Fibroblast of the conjunctiva (primary cell): ENCODE results near the gene ZNF618.
A peak's percentile ranks its signal among the peaks of the same experiment; 100 is the strongest.

Source experiments
- DNase-seq: peaks from one replicate; pipeline ENCODE4 v3.0.0-alpha.2; 2010; ENCODE audit warnings: low read depth

Gene ZNF618

DNA sequence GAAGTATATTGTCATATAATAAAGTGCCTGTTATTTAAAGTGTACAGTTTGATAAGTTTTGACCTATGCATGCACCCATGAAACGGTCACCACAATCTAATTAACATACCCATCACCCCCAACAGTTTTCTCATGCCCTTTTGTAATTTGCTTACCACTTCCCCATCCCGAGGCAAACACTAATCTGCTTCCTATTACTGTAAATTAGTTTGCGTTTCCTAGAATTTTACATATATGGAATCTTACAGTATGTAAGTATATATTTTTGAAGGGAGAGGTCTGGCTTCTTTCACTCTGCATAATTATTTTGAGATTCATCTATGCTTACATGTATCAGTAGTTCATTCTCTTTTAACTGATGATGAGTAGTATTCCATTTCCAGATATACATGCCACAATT, 145.5 kb downstream of the ZNF618 start:
- DNase-seq = no peak

DNA sequence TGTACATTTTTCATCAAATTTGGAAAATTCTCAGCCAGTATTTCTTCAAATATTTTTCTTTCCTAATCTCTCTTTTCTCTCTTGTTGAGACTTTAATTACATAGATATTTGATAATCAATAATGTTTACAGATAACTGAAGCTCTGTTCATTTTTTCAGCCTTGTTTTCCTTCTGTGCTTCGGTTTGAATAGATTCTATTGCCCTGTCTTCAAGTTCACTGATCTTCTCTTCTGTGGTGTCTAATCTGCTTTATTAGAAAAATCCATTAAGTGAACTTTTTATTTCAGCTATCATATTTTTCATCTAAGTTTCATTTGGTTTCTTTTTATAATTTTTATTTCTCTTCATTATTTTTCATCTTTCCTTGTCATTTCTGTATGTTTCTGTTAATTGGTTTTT, 147.9 kb downstream of the ZNF618 start:
- no peak for DNase-seq

DNA sequence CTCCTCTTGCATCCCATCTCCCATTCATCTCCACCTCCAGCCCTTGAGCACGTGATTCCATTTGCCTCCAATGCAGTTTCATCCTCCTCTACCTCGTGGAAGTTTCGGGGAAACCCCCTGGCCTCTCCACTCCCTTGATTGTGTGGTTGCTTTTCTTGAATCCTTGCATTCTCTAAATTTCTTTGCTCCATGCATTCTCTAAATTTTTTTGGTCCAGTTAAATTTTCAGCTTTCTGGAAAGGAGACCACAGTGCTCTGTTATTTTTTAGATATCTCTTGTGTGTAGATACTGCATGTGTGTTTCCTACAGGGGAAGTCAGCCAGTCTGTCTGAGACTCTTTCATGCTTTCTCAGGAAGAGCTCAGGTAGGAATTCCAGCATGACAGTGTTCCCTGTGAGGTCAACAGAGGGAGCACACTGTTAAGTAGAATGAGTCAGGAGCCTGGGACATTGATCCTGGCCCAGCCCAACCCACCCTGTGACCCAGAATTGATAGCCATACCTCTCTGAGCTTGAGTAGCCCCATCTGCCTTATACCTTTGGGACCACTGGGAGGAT, 149.2 kb downstream of the ZNF618 start:
- DNase-seq = no peak

DNA sequence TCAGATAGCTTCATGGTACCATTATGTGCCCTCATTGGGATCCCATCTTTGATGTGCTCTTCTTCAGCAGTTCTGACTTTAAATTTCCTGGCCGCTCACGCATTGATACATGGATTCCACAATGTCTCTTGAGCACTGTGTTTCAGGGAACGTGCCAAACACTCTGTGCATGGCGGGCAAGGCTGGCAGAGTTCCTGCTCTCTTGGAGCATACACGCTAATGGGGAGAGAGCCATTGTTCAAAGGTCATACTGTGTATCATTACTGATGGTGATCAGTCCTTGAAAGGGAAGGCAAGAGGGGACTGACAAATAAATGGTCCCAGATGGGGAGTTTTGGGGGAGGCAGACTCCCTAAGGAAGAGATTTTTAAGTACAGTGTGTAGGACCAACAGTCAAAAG, 149.7 kb downstream of the ZNF618 start:
- DNase-seq = no peak

DNA sequence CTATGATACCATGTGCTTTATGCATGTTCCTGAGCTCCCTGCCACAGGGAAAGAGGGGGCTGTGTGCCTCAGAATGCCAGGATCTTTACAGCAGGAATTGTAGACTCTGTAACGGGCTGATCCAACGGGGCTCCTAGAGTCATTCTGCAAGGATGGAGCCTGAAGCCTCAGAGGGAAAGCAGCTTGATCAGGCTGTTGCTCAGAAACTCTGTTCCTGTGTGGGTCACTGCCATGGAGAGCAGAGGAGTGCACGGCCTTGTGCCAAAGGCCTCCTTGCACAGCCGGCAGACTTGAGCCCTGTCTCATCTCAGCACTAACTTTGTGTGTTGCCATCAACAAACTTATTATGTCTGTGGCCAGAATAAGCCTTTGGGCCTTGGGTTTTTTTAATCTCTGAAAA, 150.2 kb downstream of the ZNF618 start:
- DNase-seq = no peak

DNA sequence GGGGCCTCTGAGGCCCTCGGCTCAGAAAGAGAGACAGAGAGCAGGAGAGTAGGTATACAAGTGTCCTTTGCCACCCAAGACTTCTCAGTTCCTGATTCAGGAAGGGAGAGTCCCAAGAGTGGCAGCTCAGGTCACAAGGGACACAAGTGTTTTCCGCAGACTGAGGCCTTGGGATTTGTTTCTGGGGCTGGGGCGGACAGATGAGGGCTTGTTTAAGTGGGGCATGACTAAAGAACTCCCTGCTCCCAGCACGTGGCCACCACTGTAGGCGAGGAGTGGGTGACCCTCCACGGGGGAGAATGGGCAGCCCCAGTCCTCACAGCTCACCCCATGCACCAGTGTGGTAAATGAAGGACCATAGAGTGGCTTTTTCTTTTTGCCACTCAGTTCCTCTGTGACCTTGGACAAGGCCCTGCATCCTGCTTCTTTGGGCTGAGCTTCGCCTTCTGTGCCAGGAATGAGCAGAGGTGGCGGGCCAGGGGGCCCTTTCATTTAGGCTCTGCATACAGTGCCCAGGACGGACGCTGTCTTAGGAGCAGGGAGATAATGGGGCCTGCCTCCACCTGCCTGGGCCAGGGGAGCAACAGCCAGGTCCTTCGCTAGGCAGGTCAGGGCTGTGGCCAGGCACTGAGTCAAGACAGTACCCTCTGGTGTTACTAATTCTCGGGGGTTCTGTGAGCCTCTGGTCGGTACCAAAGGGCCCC, 151.2 kb downstream of the ZNF618 start:
- DNase-seq = no peak

DNA sequence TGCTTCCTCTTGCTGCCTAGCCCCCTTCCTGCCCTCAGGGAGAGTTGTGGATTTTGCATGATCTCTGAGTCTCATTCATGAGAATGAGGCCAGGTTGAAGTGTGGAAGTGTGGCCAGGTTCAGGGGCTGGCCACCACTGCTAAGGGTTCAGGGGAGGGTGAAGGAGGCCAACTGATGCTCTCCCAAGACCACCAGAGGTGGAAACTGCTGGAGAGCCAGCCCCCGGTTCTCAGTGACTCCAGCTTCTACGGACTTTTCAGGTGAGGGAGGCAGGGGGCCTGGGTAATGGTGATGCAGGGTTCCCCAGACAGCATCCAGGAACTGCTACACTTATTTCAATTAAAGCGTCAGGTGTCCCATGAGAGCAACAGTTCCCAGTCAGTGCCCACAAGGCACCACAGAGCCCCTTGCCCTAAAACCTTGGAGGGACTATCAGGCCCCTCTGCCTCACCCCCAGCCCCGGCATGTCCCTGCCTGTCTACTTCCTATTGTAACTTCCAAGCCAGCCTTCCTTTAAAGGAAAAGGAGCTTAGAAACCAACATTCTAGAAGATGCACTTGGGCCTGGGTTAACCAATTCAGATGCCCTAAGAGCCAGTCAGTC, 151.9 kb downstream of the ZNF618 start:
- DNase-seq = no peak

DNA sequence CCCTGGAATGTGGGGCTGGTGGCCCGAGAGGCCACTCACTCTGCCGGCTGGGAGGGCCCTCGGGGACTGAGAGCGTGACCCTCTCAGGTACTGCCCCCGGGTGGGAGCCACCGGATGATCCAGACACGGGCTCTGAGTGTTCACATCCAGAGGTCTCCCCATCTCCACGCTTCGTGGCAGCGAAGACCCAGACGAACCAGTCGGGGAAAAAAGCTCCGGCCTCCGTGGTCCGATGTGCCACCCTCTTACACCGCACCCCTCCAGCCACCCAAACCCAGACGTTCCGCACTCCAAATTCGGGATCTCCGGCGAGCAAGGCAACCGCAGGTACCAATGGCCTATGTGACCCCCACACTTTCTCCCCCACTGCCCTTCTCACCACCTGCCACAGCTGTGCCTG, 152.5 kb downstream of the ZNF618 start:
- no peak for DNase-seq

DNA sequence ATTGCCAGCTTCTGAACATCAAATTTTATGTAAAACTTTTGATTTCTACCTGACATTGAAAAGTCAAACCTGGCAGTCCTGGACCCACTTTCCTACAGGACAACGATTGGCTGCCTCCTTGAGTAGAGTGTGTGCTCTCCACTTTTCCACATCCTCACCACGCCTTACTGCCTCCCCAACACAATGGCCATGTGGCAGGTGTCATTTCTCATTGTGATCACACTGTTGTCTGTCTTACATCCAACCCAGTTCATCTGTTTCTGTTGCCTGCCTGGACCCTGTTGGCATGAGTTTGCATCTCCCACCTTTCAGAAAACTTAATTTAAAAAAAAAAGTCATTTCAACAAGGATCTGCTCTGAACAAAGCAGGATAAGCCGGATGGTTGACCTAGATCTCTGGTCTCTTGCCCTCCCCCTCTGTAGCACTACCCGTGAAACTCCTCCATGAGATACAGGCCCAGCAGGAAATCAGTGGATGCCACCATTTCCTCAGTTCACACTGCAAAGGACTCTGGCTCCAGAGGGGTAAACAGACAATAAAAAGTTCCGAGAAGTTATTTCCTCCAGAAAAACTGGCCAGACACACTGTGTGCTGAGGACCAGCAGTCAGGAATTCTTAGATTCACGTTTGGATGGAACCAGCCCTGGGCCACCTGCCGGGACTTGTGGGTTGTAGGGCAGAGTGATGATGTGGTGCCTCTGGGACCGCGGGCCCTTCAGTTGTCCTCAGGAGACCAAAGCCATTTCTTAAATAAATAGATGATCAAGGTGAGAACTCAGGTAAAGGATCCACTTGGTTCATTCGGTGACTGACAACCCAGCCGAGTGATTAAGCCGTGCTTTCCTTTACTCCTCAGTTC, 153.4 kb downstream of the ZNF618 start:
- DNase-seq = no peak

DNA sequence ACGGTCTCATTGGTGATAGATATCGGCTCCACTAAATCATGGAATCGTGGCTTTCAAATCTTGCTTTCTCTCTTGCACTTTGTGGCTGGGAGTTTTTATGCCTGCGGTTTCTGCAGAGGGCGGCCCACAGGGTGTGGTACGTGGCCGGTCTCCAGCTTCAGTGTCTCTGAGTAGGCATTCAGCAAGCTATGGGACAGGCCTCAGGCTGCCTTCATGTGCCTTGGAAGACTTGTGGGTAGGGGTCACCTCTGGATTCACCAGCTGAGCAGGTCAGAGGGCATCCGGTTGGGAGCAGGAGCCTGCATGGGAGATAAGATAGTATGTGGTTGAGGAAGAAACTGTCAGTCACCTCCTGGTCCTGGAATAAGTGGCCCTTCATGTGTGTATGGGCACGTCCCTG, 154.3 kb downstream of the ZNF618 start:
- no peak for DNase-seq

DNA sequence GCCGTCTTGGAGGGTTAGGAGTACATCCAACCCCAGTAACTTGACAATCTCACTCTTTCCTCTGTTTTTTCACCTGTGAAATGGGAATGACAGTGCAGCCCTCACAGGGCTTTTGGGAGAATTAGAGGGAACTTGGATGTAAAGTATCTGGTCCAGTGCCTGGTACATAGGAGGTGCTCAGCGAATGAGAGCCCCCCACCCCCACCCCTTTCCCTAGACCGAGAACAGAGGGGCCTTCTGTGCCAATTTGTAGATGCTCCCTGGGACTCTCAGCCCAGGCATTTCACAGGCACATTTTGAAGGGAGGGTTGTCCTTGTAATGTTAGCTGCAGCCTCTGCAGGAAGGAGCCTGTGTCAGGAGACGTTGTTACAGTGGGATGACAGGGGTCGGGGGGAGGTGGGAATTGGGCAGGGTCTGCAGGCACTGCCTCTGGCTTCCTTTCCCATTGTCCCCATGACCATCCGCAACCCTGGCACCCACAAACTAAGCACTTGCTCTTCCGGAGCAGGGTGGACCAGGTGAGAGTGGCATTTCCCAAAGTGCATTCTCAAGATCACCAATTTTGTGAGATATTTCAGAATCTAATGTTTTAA, 155.0 kb downstream of the ZNF618 start:
- DNase-seq = no peak

DNA sequence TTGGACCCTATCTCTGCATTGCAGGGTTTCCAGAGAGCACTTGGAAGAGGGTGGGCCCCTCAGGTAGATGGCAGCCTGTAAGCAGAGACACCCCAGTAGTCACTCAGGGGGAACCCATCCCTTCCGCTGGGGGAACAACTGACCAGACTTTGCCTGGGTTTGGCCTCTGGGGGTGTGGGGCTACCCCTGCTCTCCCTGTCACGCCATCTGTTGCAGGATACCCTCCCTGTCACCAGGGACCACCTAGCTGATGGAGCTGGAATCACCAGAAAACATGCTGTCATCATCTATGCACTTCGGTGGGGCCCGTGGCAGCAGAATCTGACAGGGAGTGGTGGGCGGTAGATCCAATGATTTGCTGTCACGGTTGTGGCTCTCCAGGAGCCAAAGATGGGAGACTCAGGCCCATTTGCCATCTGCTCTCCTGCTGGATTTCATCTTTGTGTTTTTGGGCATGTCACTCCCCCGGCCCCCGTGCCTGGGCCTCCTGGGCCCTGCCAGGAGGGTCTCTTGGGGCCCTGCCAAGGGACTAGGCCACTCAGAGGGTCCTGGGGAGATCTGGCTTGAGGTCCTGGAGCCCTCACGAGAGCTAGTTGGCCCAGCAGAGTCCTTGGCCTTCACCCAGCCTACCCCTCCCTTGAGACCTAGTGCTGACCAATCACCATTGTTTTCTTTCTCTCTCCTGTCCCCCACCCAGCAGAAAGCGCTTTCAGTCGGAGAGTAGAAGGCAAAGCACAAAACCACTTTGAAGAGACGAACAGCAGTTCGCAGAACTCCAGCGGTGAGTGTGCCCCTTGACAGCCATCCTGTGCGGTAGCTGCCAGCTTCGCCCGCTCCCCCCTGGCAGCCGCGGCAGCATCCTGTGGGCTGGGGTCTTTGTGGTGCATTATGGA, 156.1 kb downstream of the ZNF618 start:
- DNase-seq = no peak

DNA sequence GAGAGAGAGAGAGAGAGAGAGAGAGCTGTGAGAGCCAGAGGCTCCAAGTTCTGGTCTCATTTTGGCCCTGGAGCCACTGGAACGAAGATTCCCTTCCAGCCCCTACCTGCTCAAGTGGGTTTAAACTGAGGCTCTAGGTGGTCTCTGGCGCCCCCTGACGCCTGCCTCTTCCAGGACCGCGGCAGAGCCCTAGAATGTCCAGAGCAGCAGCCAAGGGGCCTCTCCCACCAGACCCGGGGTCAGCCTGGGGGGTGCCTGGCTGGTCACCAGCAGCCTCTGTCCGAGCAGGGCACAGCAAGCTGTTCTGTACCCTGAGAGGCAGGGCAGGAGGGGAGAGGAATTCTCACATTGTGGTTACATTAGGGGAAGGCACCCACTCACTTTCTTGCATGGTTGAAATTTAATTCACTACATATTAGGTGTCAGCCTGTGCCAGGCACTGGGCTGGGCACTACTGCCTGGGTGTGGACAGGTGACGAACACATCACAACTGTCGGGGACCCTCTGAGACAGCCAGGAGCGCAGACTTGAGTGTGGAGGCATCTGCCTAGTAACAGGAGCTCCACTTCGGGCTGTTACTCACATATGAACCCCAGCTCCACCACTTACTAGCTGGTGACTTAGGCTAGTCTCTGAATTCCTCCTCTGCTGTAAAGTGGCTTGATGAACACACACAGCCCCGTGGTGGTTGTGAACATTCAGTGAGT, 157.4 kb downstream of the ZNF618 start:
- peak; percentile 12 for DNase-seq

DNA sequence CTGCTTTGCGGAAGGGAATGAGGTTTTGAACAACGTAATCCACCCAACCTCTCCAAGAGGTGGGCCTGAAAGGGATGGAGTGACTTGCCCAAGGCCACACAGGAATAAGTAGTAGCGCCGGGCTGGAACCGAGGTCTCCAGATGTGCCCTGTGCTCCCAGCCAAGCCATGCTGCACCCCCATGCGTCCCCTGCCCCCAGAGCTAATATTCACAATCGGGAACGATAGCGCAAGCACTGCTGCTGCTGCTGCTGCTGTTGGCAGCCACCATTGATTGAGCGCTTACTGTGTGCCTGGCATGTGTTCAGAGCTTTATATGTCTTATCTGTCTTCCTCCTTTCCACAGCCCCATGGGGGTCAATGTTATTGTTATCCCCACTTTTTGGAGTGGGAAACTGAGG, 158.1 kb downstream of the ZNF618 start:
- DNase-seq = no peak

DNA sequence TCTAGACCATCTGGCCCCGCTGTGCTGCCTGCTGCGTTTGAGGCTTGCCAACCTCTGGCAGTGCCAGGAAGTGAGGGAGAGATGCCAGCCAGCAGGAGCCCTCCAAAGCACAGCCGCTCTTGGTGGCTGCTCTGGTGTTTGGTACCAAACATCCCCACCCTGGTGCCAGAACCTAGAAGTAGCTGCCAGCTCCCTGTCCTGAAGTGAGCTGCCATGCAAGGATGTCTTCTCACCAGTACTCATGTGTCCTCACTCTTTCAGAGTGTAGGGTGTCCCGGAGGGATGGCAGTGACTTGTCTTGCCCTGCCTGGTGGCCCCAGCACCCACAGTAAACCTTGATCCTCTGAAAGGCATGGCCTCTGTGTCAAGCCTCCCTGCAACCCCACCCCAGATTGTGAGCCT, 158.6 kb downstream of the ZNF618 start:
- no peak for DNase-seq

DNA sequence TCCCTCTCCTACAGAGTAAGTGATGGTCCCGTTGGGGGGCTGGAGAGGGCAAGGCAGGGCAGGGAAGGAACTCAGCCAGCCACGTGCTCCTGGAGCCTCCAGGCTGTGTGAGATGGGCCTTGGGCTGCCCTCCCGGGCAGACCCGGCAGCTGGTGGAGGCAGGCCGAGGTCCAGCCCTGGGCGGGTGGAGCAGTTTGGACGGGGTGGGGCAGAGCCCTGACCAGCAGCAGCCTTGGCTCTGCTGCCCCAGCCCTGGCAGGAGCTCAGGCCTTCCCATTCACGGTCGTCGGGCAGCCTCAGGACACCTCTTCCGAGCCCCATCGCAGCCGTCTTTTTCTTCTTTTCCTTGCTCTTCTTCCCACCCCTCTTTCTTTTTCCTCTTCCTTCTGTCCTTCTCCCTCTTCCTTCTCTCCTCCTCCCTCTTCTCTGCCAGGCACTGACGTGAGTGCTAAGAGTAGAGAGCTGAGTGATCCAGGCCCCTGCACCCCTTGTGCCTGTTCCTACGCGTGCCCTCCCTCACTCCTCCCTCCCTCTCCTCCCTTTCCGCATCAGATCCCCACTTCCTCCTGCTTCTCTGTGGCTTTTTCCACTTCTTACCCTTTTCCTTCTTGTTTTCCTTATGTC, 159.2 kb downstream of the ZNF618 start:
- no peak for DNase-seq

DNA sequence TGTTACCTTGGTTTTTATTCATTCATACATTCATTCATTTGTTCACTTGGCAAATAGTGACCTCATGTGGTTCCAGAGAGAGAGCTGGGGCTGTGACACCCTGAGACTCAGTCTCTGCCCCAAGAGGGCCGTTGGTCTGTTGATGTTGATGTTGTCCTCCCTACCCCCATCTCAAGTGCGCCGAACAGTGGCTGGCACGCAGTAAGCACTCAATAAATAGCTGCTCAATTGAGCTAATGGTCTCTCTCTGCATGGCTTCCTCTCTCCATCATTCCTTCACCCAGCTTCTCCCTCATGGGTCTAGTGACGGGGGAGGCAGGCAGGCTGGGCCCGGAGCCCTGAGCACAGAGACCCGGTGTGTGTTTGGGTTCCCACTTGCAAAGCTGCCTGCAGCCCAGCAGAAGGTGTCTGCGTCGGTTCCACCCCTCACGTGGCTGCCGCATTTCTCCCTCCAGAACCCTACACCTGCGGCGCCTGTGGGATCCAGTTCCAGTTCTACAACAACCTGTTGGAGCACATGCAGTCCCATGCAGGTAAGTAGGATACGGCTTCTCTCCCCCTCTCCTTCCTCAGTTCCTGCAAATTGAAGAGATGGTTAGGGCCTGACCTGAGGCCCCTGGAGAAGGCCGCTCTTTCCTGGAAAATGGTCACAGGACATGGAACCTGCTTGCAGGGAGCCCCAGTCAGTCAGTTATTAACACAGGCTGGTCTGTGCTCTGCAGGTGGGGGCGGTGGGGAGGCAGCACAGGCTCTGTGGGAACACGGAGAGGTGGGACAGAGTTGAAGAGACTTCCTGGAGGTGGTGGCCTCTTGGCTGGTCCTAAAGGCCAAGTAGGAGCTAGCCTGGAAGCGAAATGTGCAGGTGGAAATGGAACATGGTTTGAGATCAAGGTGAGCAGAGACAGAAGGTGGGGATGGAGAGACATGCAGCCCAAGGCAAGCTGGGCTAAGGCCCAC, 160.0 kb downstream of the ZNF618 start:
- no peak for DNase-seq

DNA sequence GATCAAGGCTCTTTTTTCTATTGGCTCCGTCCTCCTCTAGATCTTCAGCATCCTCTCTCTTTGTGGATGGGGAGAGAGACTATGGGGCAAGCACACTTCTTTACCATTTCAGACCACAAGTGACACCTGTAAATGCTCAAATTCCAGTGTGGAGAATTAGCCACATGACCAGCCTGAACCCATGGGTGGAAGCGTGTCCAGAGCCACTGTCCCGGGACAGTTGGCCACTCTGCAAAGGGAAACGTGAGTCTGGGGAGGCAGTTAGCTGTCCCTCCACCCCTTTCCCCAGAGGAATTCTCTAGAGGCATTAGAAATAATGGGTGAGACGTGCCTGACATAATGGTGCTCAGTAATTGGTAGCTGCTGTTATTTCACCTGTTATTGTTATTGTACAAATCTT, 161.1 kb downstream of the ZNF618 start:
- no peak for DNase-seq
